ENCODE measurements around the gene ZNF474. TPM values are rescaled to one million over a fixed set of nuclear protein-coding genes. Genes with fewer than 3 reads are reported as not detected.

ZNF474 gene
- total RNA-seq, 1 donor = 0.10 TPM

GRCh38 chr5:122200450-122200849 is 71.1 kb downstream of the ZNF474 start:
- no peaks in the 10 kb centered on the region for H3K9me3 ChIP-seq (ENCODE audit: low read depth, low read length)
- H3K4me3 ChIP-seq (ENCODE audit: low read length) = no peak overlapping the region
- H3K4me1 ChIP-seq (ENCODE audit: insufficient read depth, low read length) = no peaks in the 10 kb centered on the region
- no peaks in the 10 kb centered on the region for H3K27me3 ChIP-seq (ENCODE audit: insufficient read depth, low read length)

GRCh38 chr5:122200865-122201264 is 71.5 kb downstream of the ZNF474 start:
- H3K9me3 ChIP-seq (ENCODE audit: low read depth, low read length) = no peaks in the 10 kb centered on the region
- H3K4me1 ChIP-seq (ENCODE audit: insufficient read depth, low read length) = no peaks in the 10 kb centered on the region
- no peak overlapping the region for H3K4me3 ChIP-seq (ENCODE audit: low read length)
- H3K27me3 ChIP-seq (ENCODE audit: insufficient read depth, low read length) = no peaks in the 10 kb centered on the region

GRCh38 chr5:122201365-122201764 is 72.0 kb downstream of the ZNF474 start:
- Histone ChIP-seq H3K27me3 (ENCODE audit: insufficient read depth, low read length) (no peaks in the 10 kb centered on the region), H3K4me3 (ENCODE audit: low read length) (no peak overlapping the region), H3K4me1 (ENCODE audit: insufficient read depth, low read length) (no peaks in the 10 kb centered on the region), H3K9me3 (ENCODE audit: low read depth, low read length) (no peaks in the 10 kb centered on the region)

GRCh38 chr5:122202952-122203351 is 73.6 kb downstream of the ZNF474 start:
- H3K4me1 ChIP-seq (ENCODE audit: insufficient read depth, low read length) = no peaks in the 10 kb centered on the region
- H3K27me3 ChIP-seq (ENCODE audit: insufficient read depth, low read length) = no peaks in the 10 kb centered on the region
- H3K9me3 ChIP-seq (ENCODE audit: low read depth, low read length) = no peaks in the 10 kb centered on the region
- no peak overlapping the region for H3K4me3 ChIP-seq (ENCODE audit: low read length)

Other genes starting within 250 kb of the ZNF474 start
- gene SRFBP1, start 167.6 kb upstream of the ZNF474 start, total RNA-seq = 14.9 TPM
- gene LOX, start 51.3 kb upstream of the ZNF474 start, total RNA-seq = 0.42 TPM
- gene SNCAIP, start 182.7 kb downstream of the ZNF474 start, total RNA-seq = not detected